SK-N-SH (cell line): ENCODE measurements around the gene P4HA1. TPM values are rescaled to one million over a fixed set of nuclear protein-coding genes. Genes with fewer than 3 reads are reported as not detected.

Experiments used
- CTCF ChIA-PET: fragments of 300-600, 350-600 bp; formaldehyde crosslinking; extraction: SDS; loops from one replicate; lab custom pipeline; 2021; lab: Yijun Ruan, JAX
- POLR2A ChIA-PET: fragments of 350-600 bp; sonication (Branson Sonifier 250); formaldehyde crosslinking; extraction: SDS; loops from one replicate; lab custom pipeline; 2020; ENCODE audit warnings: antibody characterized with exemption, inconsistent platforms; lab: Yijun Ruan, JAX
- DNase-seq: peaks from one replicate; pipeline ENCODE4 v3.0.0; 2012
- H2AFZ ChIP-seq: fragments of 200-600 bp; sonication (generic); 2 replicates; pipeline ENCODE4 v1.8.1; 2016; ENCODE audit warnings: antibody characterized with exemption, mild to moderate bottlenecking, low read depth
- H3F3A ChIP-seq: fragments of 200-600 bp; sonication (generic); replicated peaks from 2 replicates; pipeline ENCODE3; 2016; ENCODE audit warnings: antibody characterized with exemption, mild to moderate bottlenecking; ENCODE audit not compliant: insufficient read depth
- H3K27ac ChIP-seq, 2 experiments: fragments of 200-500 bp in 1 of 2; fragments of 200-600 bp in 1 of 2; sonication (Bioruptor generic) in 1 of 2; sonication (generic), shearing (Covaris generic) in 1 of 2; 2 replicates each; pipeline versions ENCODE4 v1.5.1 to v1.6.1; 2014 to 2016; ENCODE audit warnings: low read depth in 2 of 2, inconsistent platforms in 1 of 2, low read length in 1 of 2, mild to moderate bottlenecking in 1 of 2, mixed read lengths in 1 of 2
- H3K27me3 ChIP-seq: fragments of 200-600 bp; sonication (generic), shearing (Covaris generic); 2 replicates; pipeline ENCODE4 v1.6.1; 2016; ENCODE audit warnings: mixed run types; ENCODE audit not compliant: insufficient read depth
- H3K36me3 ChIP-seq, 2 experiments: fragments of 200-500 bp in 1 of 2; fragments of 200-600 bp in 1 of 2; sonication (Bioruptor generic) in 1 of 2; sonication (generic) in 1 of 2; replicated peaks in 1 of 2; 2 replicates each; pipeline versions ENCODE3 to v1.5.1; 2014 to 2016; ENCODE audit warnings: low read length in 1 of 2, mild to moderate bottlenecking in 1 of 2; ENCODE audit not compliant: insufficient read depth in 2 of 2, control insufficient read depth in 1 of 2
- H3K4me1 ChIP-seq, 2 experiments: fragments of 200-500 bp in 1 of 2; fragments of 200-600 bp in 1 of 2; sonication (Bioruptor generic) in 1 of 2; sonication (generic), shearing (Covaris generic) in 1 of 2; 2 replicates each; pipeline versions ENCODE4 v1.5.1 to v1.6.1; 2014 to 2016; ENCODE audit warnings: low read depth in 1 of 2, low read length in 1 of 2, mixed run types in 1 of 2; ENCODE audit not compliant: insufficient read depth in 2 of 2, control insufficient read depth in 1 of 2
- H3K4me2 ChIP-seq: fragments of 200-600 bp; sonication (generic), shearing (Covaris generic); 2 replicates; pipeline ENCODE4 v1.6.1; 2017; ENCODE audit warnings: mixed run types
- H3K4me3 ChIP-seq, 2 experiments: fragments of 200-500 bp in 1 of 2; fragments of 200-600 bp in 1 of 2; sonication (Bioruptor generic) in 1 of 2; sonication (generic), shearing (Covaris generic) in 1 of 2; 2 replicates each; pipeline versions ENCODE4 v1.5.1 to v1.8.1; 2014 to 2016; ENCODE audit warnings: low read depth in 2 of 2, inconsistent platforms in 1 of 2, low read length in 1 of 2, mild to moderate bottlenecking in 1 of 2, mixed read lengths in 1 of 2, moderate library complexity in 1 of 2
- H3K79me2 ChIP-seq: fragments of 200-600 bp; sonication (generic); 2 replicates; pipeline ENCODE4 v1.8.1; 2017; ENCODE audit warnings: mild to moderate bottlenecking; ENCODE audit not compliant: insufficient read depth
- H3K9ac ChIP-seq: fragments of 200-600 bp; sonication (generic); 2 replicates; pipeline ENCODE4 v1.6.1; 2017; ENCODE audit warnings: mixed run types
- H3K9me2 ChIP-seq: fragments of 200-600 bp; sonication (generic); 2 replicates; pipeline ENCODE4 v1.6.1; 2017; ENCODE audit warnings: mixed run types
- H3K9me3 ChIP-seq: fragments of 200-600 bp; sonication (generic); 2 replicates; pipeline ENCODE4 v1.6.1; 2017; ENCODE audit warnings: mixed run types, mild to moderate bottlenecking, moderate library complexity
- H4K20me1 ChIP-seq: fragments of 200-600 bp; sonication (generic); 2 replicates; pipeline ENCODE4 v1.6.1; 2017; ENCODE audit warnings: mild to moderate bottlenecking, mixed run types; ENCODE audit not compliant: insufficient read depth
- CTCF ChIP-seq: fragments of 200-600 bp; sonication (generic); IDR thresholded peaks from 2 replicates; pipeline ENCODE4 v1.6.1; 2017; ENCODE audit warnings: antibody characterized with exemption, mild to moderate bottlenecking, moderate library complexity
- ELF1 ChIP-seq: IDR thresholded peaks from 2 replicates; pipeline ENCODE4 v1.4.0; 2012
- EZH2phosphoT487 ChIP-seq: fragments of 200-600 bp; sonication (generic); IDR thresholded peaks from 2 replicates; pipeline ENCODE4 v1.6.1; 2017; ENCODE audit warnings: low read depth, mixed run types, mild to moderate bottlenecking, antibody characterized with exemption, moderate library complexity, borderline replicate concordance
- FOXJ3 ChIP-seq: sonication (generic); formaldehyde crosslinking; IDR thresholded peaks from 2 replicates; pipeline ENCODE4 v1.5.1; 2020; ENCODE audit warnings: mild to moderate bottlenecking, missing genetic modification reagents
- GATA2 ChIP-seq: sonication (generic); formaldehyde crosslinking; IDR thresholded peaks from 2 replicates; pipeline ENCODE4 v1.5.0; 2020; ENCODE audit warnings: mild to moderate bottlenecking, missing genetic modification reagents
- IRF3 ChIP-seq: fragments of 150-350 bp; IDR thresholded peaks from 2 replicates; pipeline ENCODE4 v1.6.1; 2016; ENCODE audit warnings: mild to moderate bottlenecking, low read depth, low read length
- JUND ChIP-seq: IDR thresholded peaks from 2 replicates; pipeline ENCODE4 v1.4.0; 2012
- MAX ChIP-seq: IDR thresholded peaks from 2 replicates; pipeline ENCODE4 v1.4.0; 2012; ENCODE audit warnings: low read depth
- MEF2A ChIP-seq: IDR thresholded peaks from 2 replicates; pipeline ENCODE4 v1.4.0; 2012; ENCODE audit warnings: low read depth, borderline replicate concordance
- NFIC ChIP-seq: IDR thresholded peaks from 2 replicates; pipeline ENCODE4 v1.4.0; 2012; ENCODE audit warnings: borderline replicate concordance
- RAD21 ChIP-seq: IDR thresholded peaks from 2 replicates; pipeline ENCODE4 v1.6.1; 2012; ENCODE audit warnings: mild to moderate bottlenecking, low read length
- RCOR1 ChIP-seq: fragments of 150-350 bp; IDR thresholded peaks from 2 replicates; pipeline ENCODE4 v1.6.1; 2017; ENCODE audit warnings: antibody characterized with exemption, low read length
- REST ChIP-seq: IDR thresholded peaks from 2 replicates; pipeline ENCODE4 v1.6.1; 2012; ENCODE audit warnings: mild to moderate bottlenecking, low read depth, low read length, moderate library complexity
- RFX5 ChIP-seq: IDR thresholded peaks from 2 replicates; pipeline ENCODE4 v1.6.1; 2012; ENCODE audit warnings: mild to moderate bottlenecking, improper control_type of control experiment, low read length
- SMC3 ChIP-seq: IDR thresholded peaks from 2 replicates; pipeline ENCODE4 v1.6.1; 2012; ENCODE audit warnings: low read depth, low read length, improper control_type of control experiment
- TEAD4 ChIP-seq: IDR thresholded peaks from 2 replicates; pipeline ENCODE4 v1.4.0; 2012; ENCODE audit warnings: mild to moderate bottlenecking, borderline replicate concordance; ENCODE audit not compliant: insufficient read depth
- ZBTB33 ChIP-seq: IDR thresholded peaks from 2 replicates; pipeline ENCODE4 v1.4.0; 2012; ENCODE audit warnings: low read depth, borderline replicate concordance
- polyA plus RNA-seq, 3 experiments: library from polyadenylated mRNA; depleted of rRNA; stranded (reverse); fragments of >200 nt; gene quantifications; 2 replicates each; pipeline ENCODE4 v1.2.3, GENCODE V29; 2012

P4HA1 gene
- polyA plus RNA-seq, 1 of the 3 experiments (the other 2 are of a cell fraction), result 34.8 TPM

- TF ChIP-seq ZBTB33 (no peak), JUND (no peak), MAX (no peak), RFX5 (no peak)
These were observed 20.8 kb downstream of the P4HA1 start (continued) for GRCh38 chr10:73075829-73076228.

- Histone ChIP-seq H3K4me3 (no peak overlapping the region), H2AFZ (no peak overlapping the region), H4K20me1 (no peaks in the 10 kb centered on the region), H3K36me3 (peaks cover 32 to 52% of the 10 kb centered on the region in 2 experiments), H3K9me2 (no peaks in the 10 kb centered on the region), H3K27ac (no peak overlapping the region), H3K9ac (no peak overlapping the region), H3F3A (peaks cover 23% of the 10 kb centered on the region), H3K79me2 (peaks cover 40% of the 10 kb centered on the region), H3K9me3 (no peaks in the 10 kb centered on the region), H3K27me3 (no peaks in the 10 kb centered on the region), H3K4me2 (no peak overlapping the region), H3K4me1 (peaks cover 2 to 14% of the 10 kb centered on the region in 2 experiments; a peak in 3 of 4 replicates)
- TF ChIP-seq NFIC (no peak), ZBTB33 (no peak), CTCF (no peak), GATA2 (CRISPR knock-in tag) (no peak), RCOR1 (no peak), SMC3 (no peak), TEAD4 (no peak), MEF2A (no peak), RAD21 (no peak), ELF1 (no peak), FOXJ3 (CRISPR knock-in tag) (no peak), REST (no peak), IRF3 (no peak), EZH2phosphoT487 (no peak)
- CTCF ChIA-PET, result no interaction called here
- POLR2A ChIA-PET, result no interaction called here
- no peak for DNase-seq
These were observed 23.0 kb downstream of the P4HA1 start for GRCh38 chr10:73073627-73074026.
